Uterus (tissue), 4 donors: ENCODE data around the gene NEURL3. TPM values are rescaled to one million over a fixed set of nuclear protein-coding genes. Genes with fewer than 3 reads are reported as not detected.
A peak's percentile ranks its signal among the peaks of the same experiment; 100 is the strongest.

ENCODE experiments used
- DNase-seq, 2 donors: peaks; one replicate each; pipeline ENCODE4 v3.0.0-alpha.2; 2019 to 2020
- H3K27ac ChIP-seq, 2 donors: fragments of 200-600 bp; sonication (generic); 1 replicate in 1 of 2; 2 replicates in 1 of 2; pipeline ENCODE4 v1.5.1; 2016 to 2018
- H3K27me3 ChIP-seq, 2 donors: fragments of 200-600 bp; sonication (generic); one replicate each; pipeline ENCODE4 v1.5.1; 2018 to 2019; ENCODE audit warnings: control low read depth in 1 of 2
- H3K36me3 ChIP-seq, 2 donors: fragments of 200-600 bp; sonication (generic); one replicate each; pipeline ENCODE4 v1.5.1; 2019; ENCODE audit warnings: control low read depth in 1 of 2
- H3K4me1 ChIP-seq, 2 donors: fragments of 200-600 bp; sonication (generic); one replicate each; pipeline ENCODE4 v1.5.1; 2018 to 2019; ENCODE audit warnings: control low read depth in 1 of 2
- H3K4me3 ChIP-seq, 2 donors: fragments of 200-600 bp; sonication (generic); 1 replicate in 1 of 2; 2 replicates in 1 of 2; pipeline ENCODE4 v1.5.1; 2018 to 2019; ENCODE audit warnings: mild to moderate bottlenecking in 1 of 2
- H3K9me3 ChIP-seq, 2 donors: fragments of 200-600 bp; sonication (generic); one replicate each; pipeline ENCODE4 v1.5.1; 2019; ENCODE audit warnings: control low read depth in 1 of 2
- CTCF ChIP-seq, 4 experiments: fragments of 200-600 bp in 2 of 4; fragments of 450-650 bp in 2 of 4; sonication (generic) in 2 of 4; IDR thresholded peaks; one replicate each; pipeline ENCODE4 v1.5.1; 2016 to 2019; ENCODE audit warnings: antibody characterized with exemption in 4 of 4, mild to moderate bottlenecking in 2 of 4, moderate library complexity in 1 of 4
- POLR2A ChIP-seq, 2 donors: fragments of 450-650 bp; IDR thresholded peaks; one replicate each; pipeline ENCODE4 v1.6.1; 2016; ENCODE audit warnings: antibody characterized with exemption in 2 of 2, mild to moderate bottlenecking in 1 of 2, moderate library complexity in 1 of 2
- intact Hi-C: fragments of 100-400 bp; cut with DNase I; formaldehyde crosslinking; loops from one replicate; pipeline ENCODE4 v1.15.1; 2023; ENCODE audit warnings: low total_unique reads
- total RNA-seq, 4 donors: library from RNA; depleted of rRNA in 3 of 4; stranded (reverse); fragments of >200 nt in 3 of 4; gene quantifications; one replicate each; pipeline versions ENCODE4 v1.1.0 to v1.2.4, GENCODE V29; 2014 to 2023
- donor health status: DM: yes; HTN: yes; CAD: no.

The NEURL3 gene
- total RNA-seq, 4 donors from 2014 or later: not detected

GRCh38 chr2:96511851-96512250 is 6.7 kb upstream of the NEURL3 start:
- Histone ChIP-seq H3K36me3 (no peaks in the 10 kb centered on the region), H3K9me3 (no peaks in the 10 kb centered on the region), H3K4me3 (no peak overlapping the region), H3K27ac (no peak overlapping the region), H3K4me1 (no peaks in the 10 kb centered on the region), H3K27me3 (no peaks in the 10 kb centered on the region)
- TF ChIP-seq POLR2A (IDR thresholded peaks at IDR 0.05) (no peak), CTCF (IDR thresholded peaks at IDR 0.05) (no peak)
- DNase-seq: no peak
- intact Hi-C loops: no loop called here

- no peak for DNase-seq
- Histone ChIP-seq H3K36me3 (no peaks in the 10 kb centered on the region), H3K27ac (no peak overlapping the region), H3K9me3 (no peaks in the 10 kb centered on the region), H3K4me3 (no peak overlapping the region), H3K27me3 (no peaks in the 10 kb centered on the region), H3K4me1 (no peaks in the 10 kb centered on the region)
- TF ChIP-seq POLR2A (IDR thresholded peaks at IDR 0.05): no peak
- no peak for TF ChIP-seq CTCF (IDR thresholded peaks at IDR 0.05)
- intact Hi-C loops: no loop called here
Measured at GRCh38 chr2:96510931-96511595, 5.9 kb upstream of the NEURL3 start.

GRCh38 chr2:96509847-96510230 is 4.7 kb upstream of the NEURL3 start:
- H3K27me3 ChIP-seq: no peaks in the 10 kb centered on the region
- H3K4me1 ChIP-seq: no peaks in the 10 kb centered on the region
- DNase-seq: no peak
- H3K4me3 ChIP-seq: no peak overlapping the region
- intact Hi-C loops: loop anchor here (5.0 kb wide), 1 partner anchor 103 kb away; no protein-coding TSS in a partner anchor
- no peaks in the 10 kb centered on the region for H3K9me3 ChIP-seq
- H3K27ac ChIP-seq: no peak overlapping the region
- TF ChIP-seq CTCF (IDR thresholded peaks at IDR 0.05) (no peak), POLR2A (IDR thresholded peaks at IDR 0.05) (no peak)
- H3K36me3 ChIP-seq: no peaks in the 10 kb centered on the region

- peak; percentile 96 to 97 (median 96) for TF ChIP-seq CTCF (IDR thresholded peaks at IDR 0.05)
- no peak for TF ChIP-seq POLR2A (IDR thresholded peaks at IDR 0.05)
- H3K4me3 ChIP-seq: no peak overlapping the region
- intact Hi-C loops: loop anchor here (5.0 kb wide), 1 partner anchor 102 kb away; no protein-coding TSS in a partner anchor
- DNase-seq: peak; percentile 86 to 88
- H3K4me1 ChIP-seq: no peaks in the 10 kb centered on the region
- no peak overlapping the region for H3K27ac ChIP-seq
- H3K27me3 ChIP-seq: no peaks in the 10 kb centered on the region
- no peaks in the 10 kb centered on the region for H3K36me3 ChIP-seq
- H3K9me3 ChIP-seq: no peaks in the 10 kb centered on the region
Measured at GRCh38 chr2:96509114-96509846, 4.1 kb upstream of the NEURL3 start.

GRCh38 chr2:96508521-96509113 is 3.5 kb upstream of the NEURL3 start:
- Histone ChIP-seq H3K9me3 (no peaks in the 10 kb centered on the region), H3K27me3 (no peaks in the 10 kb centered on the region), H3K27ac (no peak overlapping the region), H3K4me1 (no peaks in the 10 kb centered on the region), H3K36me3 (no peaks in the 10 kb centered on the region), H3K4me3 (no peak overlapping the region)
- intact Hi-C loops: loop anchor here (5.0 kb wide), 1 partner anchor 101 kb away; no protein-coding TSS in a partner anchor
- no peak for TF ChIP-seq CTCF (IDR thresholded peaks at IDR 0.05)
- TF ChIP-seq POLR2A (IDR thresholded peaks at IDR 0.05): no peak
- DNase-seq: no peak
